ACC112 (cell line): Measurements from ENCODE around the gene ACSL6.

ENCODE experiments used
- H2AFZ ChIP-seq: fragments of 200-600 bp; sonication (generic); one replicate; pipeline ENCODE4 v1.6.0; 2017; ENCODE audit warnings: antibody characterized with exemption, low read length; ENCODE audit not compliant: unreplicated experiment
- H3K27ac ChIP-seq: fragments of 200-600 bp; sonication (generic); 2 replicates; pipeline ENCODE4 v1.5.1; 2014; ENCODE audit warnings: low read depth, mild to moderate bottlenecking, antibody characterized with exemption, low read length, moderate library complexity
- H3K27me3 ChIP-seq: fragments of 200-600 bp; sonication (generic); 2 replicates; pipeline ENCODE4 v1.6.1; 2014; ENCODE audit warnings: mild to moderate bottlenecking, antibody characterized with exemption, low read length, moderate library complexity, mixed read lengths; ENCODE audit not compliant: insufficient read depth
- H3K36me3 ChIP-seq: fragments of 200-600 bp; sonication (generic); 2 replicates; pipeline ENCODE4 v1.6.1; 2016; ENCODE audit warnings: mild to moderate bottlenecking, antibody characterized with exemption, low read length, moderate library complexity, mixed read lengths; ENCODE audit not compliant: insufficient read depth
- H3K4me1 ChIP-seq: fragments of 200-600 bp; sonication (generic); one replicate; pipeline ENCODE4 v1.6.1; 2016; ENCODE audit warnings: low read length, mixed read lengths; ENCODE audit not compliant: insufficient read depth, unreplicated experiment, control insufficient read depth
- H3K4me3 ChIP-seq: fragments of 200-600 bp; sonication (generic); 2 replicates; pipeline ENCODE4 v1.5.1; 2014; ENCODE audit warnings: mild to moderate bottlenecking, low read depth, low read length
- H3K79me2 ChIP-seq: fragments of 200-600 bp; sonication (generic); one replicate; pipeline ENCODE4 v1.6.0; 2016; ENCODE audit warnings: low read length; ENCODE audit not compliant: control insufficient read depth, unreplicated experiment, insufficient read depth

The ACSL6 gene

DNA sequence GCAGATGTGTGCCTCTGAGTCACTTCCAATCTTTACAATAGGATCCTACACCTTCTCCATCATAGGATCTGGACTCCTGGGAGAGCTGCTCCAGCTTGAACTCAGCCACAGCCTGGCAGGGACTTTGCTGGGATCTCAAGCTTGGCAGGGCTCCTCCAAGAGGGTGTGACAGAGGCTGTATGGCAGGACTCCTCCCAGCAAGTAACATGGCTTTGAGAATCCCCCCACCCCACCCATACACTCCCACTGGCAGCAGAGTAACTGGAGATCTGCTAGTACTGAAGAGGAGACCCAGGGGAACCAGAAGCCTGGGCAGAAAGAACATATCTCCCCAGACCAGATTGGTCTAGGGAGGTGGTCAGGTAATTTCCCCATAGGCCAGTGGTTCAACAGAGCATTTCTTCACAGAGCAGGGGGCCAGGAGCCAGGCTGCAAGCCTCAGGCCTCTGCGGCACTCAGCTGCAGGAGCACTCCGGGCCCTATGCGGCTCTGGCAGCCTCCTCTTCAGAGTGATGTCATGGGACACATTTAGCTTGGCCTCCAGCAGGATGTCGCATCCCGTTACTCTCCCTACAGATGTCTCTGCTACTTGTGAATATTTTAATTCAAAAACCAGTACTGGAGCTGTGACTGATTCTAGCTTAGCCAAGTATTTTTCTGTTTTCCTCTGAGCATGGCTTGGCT, 1.7 kb upstream of the ACSL6 start:
- Histone ChIP-seq H2AFZ (no peak overlapping the region), H3K4me1 (no peaks in the 10 kb centered on the region), H3K27ac (no peak overlapping the region), H3K4me3 (no peak overlapping the region), H3K79me2 (no peaks in the 10 kb centered on the region), H3K27me3 (peaks cover 94% of the 10 kb centered on the region), H3K36me3 (no peaks in the 10 kb centered on the region)

- H3K27me3 ChIP-seq = peaks cover 87% of the 10 kb centered on the region
- H3K79me2 ChIP-seq = no peaks in the 10 kb centered on the region
- no peak overlapping the region for H3K4me3 ChIP-seq
- no peaks in the 10 kb centered on the region for H3K36me3 ChIP-seq
- no peak overlapping the region for H3K27ac ChIP-seq
- no peak overlapping the region for H2AFZ ChIP-seq
- no peaks in the 10 kb centered on the region for H3K4me1 ChIP-seq
These were observed 1.0 kb upstream of the ACSL6 start for GRCh38 chr5:132012371-132013005.

DNA sequence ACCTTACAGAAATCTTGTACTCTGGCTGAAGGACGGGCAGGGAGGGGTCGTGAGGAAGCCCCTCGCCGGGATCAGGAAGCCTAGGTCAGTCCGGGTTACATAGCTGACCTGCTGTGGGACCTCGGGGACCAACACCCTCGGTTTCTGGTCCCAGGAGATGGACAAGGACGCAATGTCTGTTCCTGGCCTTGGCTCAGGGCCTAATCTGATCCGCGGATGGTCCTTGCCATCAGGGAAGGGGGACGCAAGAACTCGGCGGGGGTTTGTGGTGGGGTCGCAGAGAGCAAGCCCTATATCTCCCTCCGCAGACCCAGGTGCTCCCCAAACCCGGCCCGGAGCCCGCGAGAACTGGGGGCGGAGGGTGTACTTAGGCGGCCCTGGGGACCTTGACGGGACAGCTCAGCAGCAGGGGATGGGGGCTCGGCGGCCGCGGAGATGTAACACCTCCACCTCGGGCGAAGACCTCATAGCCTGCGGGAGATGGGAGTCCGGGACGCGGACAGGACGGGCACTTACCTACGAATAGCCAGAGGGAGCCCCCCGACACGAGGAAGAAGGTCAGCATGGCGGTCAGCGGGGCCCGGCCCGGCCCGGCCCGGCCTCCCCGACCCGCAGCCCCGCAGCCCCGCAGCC, 353 bp downstream of the ACSL6 start:
- H3K27ac ChIP-seq = no peak overlapping the region
- H3K4me3 ChIP-seq = peak overlapping the region; percentile 69; the same call in 1 of the 2 replicates
- peak overlapping the region; percentile 50 for H2AFZ ChIP-seq
- no peaks in the 10 kb centered on the region for H3K79me2 ChIP-seq
- H3K36me3 ChIP-seq = no peaks in the 10 kb centered on the region
- H3K27me3 ChIP-seq = peaks cover 74% of the 10 kb centered on the region
- no peaks in the 10 kb centered on the region for H3K4me1 ChIP-seq

DNA sequence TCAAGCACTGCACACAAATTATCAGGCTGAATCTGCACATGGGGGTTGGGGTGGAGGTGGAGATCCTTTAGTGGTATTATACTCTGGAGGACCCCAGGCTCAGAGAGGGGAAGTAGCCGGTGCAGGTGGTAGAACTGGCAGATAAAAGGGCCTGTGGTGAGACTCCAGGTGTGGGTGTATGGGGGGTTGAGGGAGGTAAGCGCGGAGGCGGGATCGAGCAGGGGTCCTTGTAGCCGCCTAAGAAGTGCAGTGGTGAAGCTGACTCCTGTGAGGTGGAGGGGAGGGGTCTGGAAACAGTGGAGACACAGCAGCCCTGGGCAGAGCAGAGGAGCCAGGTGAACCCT, 841 bp downstream of the ACSL6 start:
- no peak overlapping the region for H2AFZ ChIP-seq

DNA sequence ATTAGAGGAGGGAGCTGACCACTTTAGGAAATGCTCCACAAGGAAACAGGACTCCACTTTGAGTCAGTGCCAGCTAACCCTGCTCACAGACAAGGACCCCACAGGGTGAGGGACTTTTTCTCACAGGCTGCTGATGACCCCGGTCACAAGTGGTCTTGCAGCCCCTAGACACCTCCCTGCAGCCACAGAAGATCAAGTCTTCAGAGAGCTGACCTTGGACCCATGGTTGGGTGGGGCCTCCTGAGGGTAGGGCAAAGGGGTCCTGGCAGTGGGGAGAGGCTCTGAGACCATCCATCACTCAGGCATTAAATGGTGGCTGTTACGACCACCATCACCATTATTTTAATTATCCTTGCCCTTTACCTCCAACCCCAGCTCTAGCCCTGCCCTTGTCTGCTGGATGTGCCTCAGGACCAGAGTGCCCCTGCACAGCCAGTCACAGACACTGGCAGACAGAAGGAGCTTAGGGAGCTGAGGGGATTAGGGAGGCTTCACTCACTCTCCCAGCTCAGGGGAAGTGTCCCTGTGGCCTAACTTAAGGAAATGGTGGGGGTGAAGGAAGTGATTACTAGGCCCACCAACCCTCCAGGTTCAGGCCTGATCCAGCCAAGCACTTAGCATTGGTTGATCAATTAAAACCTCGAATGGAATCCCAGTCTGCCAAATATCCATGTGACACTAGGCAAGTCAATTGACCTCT, 1.6 kb downstream of the ACSL6 start:
- Histone ChIP-seq H3K4me3 (no peak overlapping the region), H3K36me3 (no peaks in the 10 kb centered on the region), H3K27me3 (peaks cover 61% of the 10 kb centered on the region), H2AFZ (no peak overlapping the region), H3K79me2 (no peaks in the 10 kb centered on the region), H3K27ac (no peak overlapping the region), H3K4me1 (no peaks in the 10 kb centered on the region)

More for the DNA sequence above, 841 bp downstream of the ACSL6 start:
- H3K27me3 ChIP-seq = peaks cover 69% of the 10 kb centered on the region
- H3K36me3 ChIP-seq = no peaks in the 10 kb centered on the region
- no peaks in the 10 kb centered on the region for H3K4me1 ChIP-seq
- H3K27ac ChIP-seq = no peak overlapping the region
- no peak overlapping the region for H3K4me3 ChIP-seq
- no peaks in the 10 kb centered on the region for H3K79me2 ChIP-seq

GRCh38 chr5:132008961-132009680, 2.3 kb downstream of the ACSL6 start:
- Histone ChIP-seq H3K4me3 (no peak overlapping the region), H3K79me2 (no peaks in the 10 kb centered on the region), H3K36me3 (no peaks in the 10 kb centered on the region), H3K27ac (no peak overlapping the region), H3K4me1 (no peaks in the 10 kb centered on the region), H3K27me3 (peaks cover 54% of the 10 kb centered on the region), H2AFZ (no peak overlapping the region)

- Histone ChIP-seq H2AFZ (no peak overlapping the region), H3K79me2 (no peaks in the 10 kb centered on the region), H3K27ac (no peak overlapping the region), H3K4me1 (no peaks in the 10 kb centered on the region), H3K27me3 (peaks cover 44% of the 10 kb centered on the region), H3K4me3 (no peak overlapping the region), H3K36me3 (no peaks in the 10 kb centered on the region)
These were observed 3.3 kb downstream of the ACSL6 start for GRCh38 chr5:132008163-132008473.

GRCh38 chr5:132007399-132008162, 3.9 kb downstream of the ACSL6 start:
- H3K4me3 ChIP-seq = no peak overlapping the region
- no peaks in the 10 kb centered on the region for H3K79me2 ChIP-seq
- no peaks in the 10 kb centered on the region for H3K4me1 ChIP-seq
- no peaks in the 10 kb centered on the region for H3K36me3 ChIP-seq
- no peak overlapping the region for H3K27ac ChIP-seq
- H2AFZ ChIP-seq = no peak overlapping the region
- H3K27me3 ChIP-seq = peaks cover 38% of the 10 kb centered on the region

- Histone ChIP-seq H3K4me1 (no peaks in the 10 kb centered on the region), H3K79me2 (no peaks in the 10 kb centered on the region), H3K27ac (no peak overlapping the region), H3K36me3 (no peaks in the 10 kb centered on the region), H3K27me3 (peaks cover 28% of the 10 kb centered on the region), H3K4me3 (no peak overlapping the region), H2AFZ (no peak overlapping the region)
These were observed 4.9 kb downstream of the ACSL6 start for GRCh38 chr5:132006331-132007120.
